ENCODE data around the gene FALEC.

Gene FALEC

DNA sequence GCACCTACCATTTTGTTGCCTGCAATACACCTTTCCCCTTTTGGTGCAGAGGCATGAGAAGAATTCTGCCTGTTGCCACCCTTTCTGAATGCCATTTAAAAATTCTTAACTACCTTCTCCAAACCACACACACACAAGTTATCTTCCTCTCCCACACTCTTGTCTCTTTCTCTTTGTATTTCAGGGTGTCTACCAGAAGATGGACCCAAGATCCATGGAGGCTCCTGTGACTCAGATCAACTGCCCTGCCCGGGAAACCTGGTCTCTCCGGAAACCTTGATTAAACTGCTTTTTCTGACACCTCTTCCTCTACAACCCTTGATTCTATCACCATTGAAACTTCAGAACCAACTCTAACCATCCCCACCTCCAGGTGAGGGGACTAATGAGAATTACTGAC, 30.7 kb upstream of the FALEC start:
- H3K9me3 ChIP-seq (ENCODE audit: insufficient read depth, low read depth, low read length), result no peaks in the 10 kb centered on the region
- H3K27me3 ChIP-seq (ENCODE audit: insufficient read depth, low read length), result peaks cover 1% of the 10 kb centered on the region
- H3K27ac ChIP-seq (ENCODE audit: low read length), result no peak overlapping the region
- no peaks in the 10 kb centered on the region for H3K4me1 ChIP-seq (ENCODE audit: insufficient read depth, low read length)
- no peak overlapping the region for H3K4me3 ChIP-seq (ENCODE audit: low read length)
- H3K36me3 ChIP-seq (ENCODE audit: insufficient read depth, low read depth, low read length), result peaks cover 13% of the 10 kb centered on the region; the same call in 1 of the 2 replicates
- no peak overlapping the region for H3K9ac ChIP-seq (ENCODE audit: low read depth, low read length)

DNA sequence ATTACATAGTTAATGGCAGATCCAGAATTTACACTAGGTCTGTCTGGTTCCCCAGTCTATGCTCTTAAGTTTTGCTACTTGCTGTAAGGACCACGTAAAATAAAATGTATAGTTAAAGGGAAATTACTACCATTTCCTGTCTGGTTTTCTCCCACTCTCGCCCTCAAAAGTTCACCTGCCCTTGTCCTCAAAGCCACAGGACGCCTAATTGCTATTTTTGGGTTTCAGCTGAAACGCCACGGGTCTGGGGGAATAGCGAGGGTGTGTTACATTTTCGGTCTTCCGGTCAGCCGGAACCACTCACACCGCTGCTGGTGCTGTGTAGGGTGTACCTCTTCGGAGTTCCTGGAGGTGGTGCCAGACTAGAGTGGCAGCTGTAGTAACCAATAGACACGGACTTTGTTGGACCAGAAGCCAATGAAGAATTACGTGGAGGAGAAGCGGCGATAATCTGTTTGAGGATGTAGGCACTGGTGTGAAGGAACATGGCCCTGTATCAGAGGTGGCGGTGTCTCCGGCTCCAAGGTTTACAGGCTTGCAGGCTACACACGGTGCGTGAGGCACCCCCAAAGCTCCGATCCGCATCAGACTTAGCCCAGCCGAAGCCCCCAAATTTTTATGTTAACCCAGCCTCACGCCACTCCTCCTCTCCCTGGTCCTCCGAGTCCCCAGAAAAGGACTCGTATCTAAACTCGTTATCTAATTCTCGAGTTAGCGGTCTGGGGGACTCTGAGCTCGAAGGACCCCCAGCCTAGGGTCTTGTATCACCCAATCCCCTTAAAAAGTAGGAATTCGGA, 28.4 kb upstream of the FALEC start, which contains the start of gene TARS2:
TSS of gene TARS2 (plus strand) at position 454 of the 797 bp plus-strand sequence. CDS start at position 486, 32 bp downstream.
- Histone ChIP-seq H3K36me3 (ENCODE audit: insufficient read depth, low read depth, low read length) (peaks cover 30% of the 10 kb centered on the region), H3K4me3 (ENCODE audit: low read length) (peak within 1 kb of the TSS; percentile 89), H3K9ac (ENCODE audit: low read depth, low read length) (peak within 1 kb of the TSS; percentile 94), H3K4me1 (ENCODE audit: insufficient read depth, low read length) (no peaks in the 10 kb centered on the region), H3K27me3 (ENCODE audit: insufficient read depth, low read length) (no peaks in the 10 kb centered on the region), H3K27ac (ENCODE audit: low read length) (peak within 1 kb of the TSS; percentile 59), H3K9me3 (ENCODE audit: insufficient read depth, low read depth, low read length) (no peaks in the 10 kb centered on the region)

- H3K36me3 ChIP-seq (ENCODE audit: insufficient read depth, low read depth, low read length), result peaks cover 36% of the 10 kb centered on the region
- no peaks in the 10 kb centered on the region for H3K27me3 ChIP-seq (ENCODE audit: insufficient read depth, low read length)
- peak overlapping the region; percentile 59 for H3K27ac ChIP-seq (ENCODE audit: low read length)
- H3K9ac ChIP-seq (ENCODE audit: low read depth, low read length), result peak overlapping the region; percentile 94
- no peaks in the 10 kb centered on the region for H3K4me1 ChIP-seq (ENCODE audit: insufficient read depth, low read length)
- H3K9me3 ChIP-seq (ENCODE audit: insufficient read depth, low read depth, low read length), result no peaks in the 10 kb centered on the region
- peak overlapping the region; percentile 89 for H3K4me3 ChIP-seq (ENCODE audit: low read length)
These were observed 27.8 kb upstream of the FALEC start for GRCh38 chr1:150487763-150488115.

- peaks cover 71% of the 10 kb centered on the region for H3K36me3 ChIP-seq (ENCODE audit: insufficient read depth, low read depth, low read length)
These were observed 22.4 kb upstream of the FALEC start for GRCh38 chr1:150493175-150493574.

GRCh38 chr1:150498342-150498741, 17.2 kb upstream of the FALEC start:
- H3K4me3 ChIP-seq (ENCODE audit: low read length), result no peak overlapping the region
- H3K9me3 ChIP-seq (ENCODE audit: insufficient read depth, low read depth, low read length), result no peaks in the 10 kb centered on the region
- H3K27ac ChIP-seq (ENCODE audit: low read length), result no peak overlapping the region
- H3K4me1 ChIP-seq (ENCODE audit: insufficient read depth, low read length), result no peaks in the 10 kb centered on the region
- peaks cover 53% of the 10 kb centered on the region for H3K36me3 ChIP-seq (ENCODE audit: insufficient read depth, low read depth, low read length)
- no peak overlapping the region for H3K9ac ChIP-seq (ENCODE audit: low read depth, low read length)
- H3K27me3 ChIP-seq (ENCODE audit: insufficient read depth, low read length), result no peaks in the 10 kb centered on the region

More at GRCh38 chr1:150493175-150493574, 22.4 kb upstream of the FALEC start:
- H3K4me3 ChIP-seq (ENCODE audit: low read length), result no peak overlapping the region
- H3K9ac ChIP-seq (ENCODE audit: low read depth, low read length), result no peak overlapping the region
- no peaks in the 10 kb centered on the region for H3K9me3 ChIP-seq (ENCODE audit: insufficient read depth, low read depth, low read length)
- no peaks in the 10 kb centered on the region for H3K27me3 ChIP-seq (ENCODE audit: insufficient read depth, low read length)
- no peak overlapping the region for H3K27ac ChIP-seq (ENCODE audit: low read length)
- no peaks in the 10 kb centered on the region for H3K4me1 ChIP-seq (ENCODE audit: insufficient read depth, low read length)

DNA sequence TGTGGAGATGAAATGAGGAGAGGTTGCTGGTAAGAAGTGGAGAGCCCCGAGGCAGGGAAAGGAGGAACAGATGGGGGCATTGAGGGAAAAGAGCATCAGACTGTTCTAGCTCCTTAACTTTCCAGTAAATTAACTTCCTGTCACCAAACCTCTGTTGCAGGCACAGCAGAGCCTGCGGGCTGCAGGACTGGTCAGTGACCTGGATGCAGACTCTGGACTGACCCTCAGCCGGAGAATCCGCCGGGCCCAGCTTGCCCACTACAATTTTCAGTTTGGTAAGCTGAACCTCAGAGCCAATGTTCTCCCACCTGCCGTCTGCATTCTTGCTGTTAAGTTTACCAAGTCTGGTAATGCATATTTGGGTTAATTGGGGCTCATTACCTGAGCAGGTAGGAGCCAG, 10.1 kb upstream of the FALEC start:
- H3K4me1 ChIP-seq (ENCODE audit: insufficient read depth, low read length), result no peaks in the 10 kb centered on the region; the same call in 1 of the 2 replicates
- H3K9me3 ChIP-seq (ENCODE audit: insufficient read depth, low read depth, low read length), result no peaks in the 10 kb centered on the region
- no peak overlapping the region for H3K4me3 ChIP-seq (ENCODE audit: low read length)
- H3K27ac ChIP-seq (ENCODE audit: low read length), result no peak overlapping the region
- peaks cover 48% of the 10 kb centered on the region for H3K36me3 ChIP-seq (ENCODE audit: insufficient read depth, low read depth, low read length)
- no peak overlapping the region for H3K9ac ChIP-seq (ENCODE audit: low read depth, low read length)
- H3K27me3 ChIP-seq (ENCODE audit: insufficient read depth, low read length), result no peaks in the 10 kb centered on the region

GRCh38 chr1:150507912-150508864, 7.4 kb upstream of the FALEC start, which contains the start of gene ECM1:
ECM1 (plus strand) TSS chr1:150508109; CDS start chr1:150508210, 101 bp downstream.
- peaks cover 39% of the 10 kb centered on the region for H3K36me3 ChIP-seq (ENCODE audit: insufficient read depth, low read depth, low read length)

DNA sequence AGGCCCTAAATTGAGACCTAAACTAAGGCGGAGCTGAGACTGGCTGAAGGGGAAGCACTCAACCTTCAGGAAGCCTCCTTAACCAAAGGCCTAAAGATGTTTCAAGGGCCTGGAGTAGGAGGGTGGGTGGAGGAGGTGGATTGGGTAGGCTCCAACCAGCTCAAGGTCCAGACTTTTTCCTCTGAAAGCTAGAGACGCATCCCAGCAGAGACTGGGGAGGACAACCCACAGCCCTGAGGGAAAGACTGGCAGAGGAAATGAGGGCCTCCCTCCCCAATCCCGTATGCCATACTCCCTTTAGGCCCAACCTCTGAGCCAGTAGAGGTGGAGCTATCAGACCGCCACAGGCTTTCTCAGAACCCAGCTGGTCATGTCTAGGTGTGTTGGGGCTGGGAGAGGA, 6.6 kb upstream of the FALEC start:
- no peaks in the 10 kb centered on the region for H3K9me3 ChIP-seq (ENCODE audit: insufficient read depth, low read depth, low read length)
- no peak overlapping the region for H3K27ac ChIP-seq (ENCODE audit: low read length)
- H3K9ac ChIP-seq (ENCODE audit: low read depth, low read length), result no peak overlapping the region; the same call in 1 of the 2 replicates
- H3K27me3 ChIP-seq (ENCODE audit: insufficient read depth, low read length), result no peaks in the 10 kb centered on the region
- H3K4me1 ChIP-seq (ENCODE audit: insufficient read depth, low read length), result no peaks in the 10 kb centered on the region; the same call in 1 of the 2 replicates
- H3K4me3 ChIP-seq (ENCODE audit: low read length), result no peak overlapping the region
- peaks cover 36% of the 10 kb centered on the region for H3K36me3 ChIP-seq (ENCODE audit: insufficient read depth, low read depth, low read length)

More at GRCh38 chr1:150507912-150508864, 7.4 kb upstream of the FALEC start, which contains the start of gene ECM1:
- Histone ChIP-seq H3K27me3 (ENCODE audit: insufficient read depth, low read length) (no peaks in the 10 kb centered on the region), H3K9me3 (ENCODE audit: insufficient read depth, low read depth, low read length) (no peaks in the 10 kb centered on the region), H3K27ac (ENCODE audit: low read length) (no peak within 1 kb of the TSS), H3K4me1 (ENCODE audit: insufficient read depth, low read length) (no peaks in the 10 kb centered on the region; the same call in 1 of the 2 replicates), H3K9ac (ENCODE audit: low read depth, low read length) (no peak within 1 kb of the TSS; the same call in 1 of the 2 replicates), H3K4me3 (ENCODE audit: low read length) (no peak within 1 kb of the TSS)

GRCh38 chr1:150511551-150511950, 4.0 kb upstream of the FALEC start:
- Histone ChIP-seq H3K4me3 (ENCODE audit: low read length) (no peak overlapping the region), H3K27me3 (ENCODE audit: insufficient read depth, low read length) (peaks cover 3% of the 10 kb centered on the region; the same call in 1 of the 2 replicates), H3K9ac (ENCODE audit: low read depth, low read length) (no peak overlapping the region), H3K27ac (ENCODE audit: low read length) (no peak overlapping the region), H3K4me1 (ENCODE audit: insufficient read depth, low read length) (peaks cover 3% of the 10 kb centered on the region), H3K36me3 (ENCODE audit: insufficient read depth, low read depth, low read length) (peaks cover 10% of the 10 kb centered on the region; the same call in 1 of the 2 replicates), H3K9me3 (ENCODE audit: insufficient read depth, low read depth, low read length) (no peaks in the 10 kb centered on the region)

GRCh38 chr1:150511985-150512660, 3.4 kb upstream of the FALEC start:
- no peak overlapping the region for H3K4me3 ChIP-seq (ENCODE audit: low read length)
- H3K27me3 ChIP-seq (ENCODE audit: insufficient read depth, low read length), result peaks cover 3% of the 10 kb centered on the region; the same call in 1 of the 2 replicates
- peaks cover 4% of the 10 kb centered on the region; the same call in 1 of the 2 replicates for H3K36me3 ChIP-seq (ENCODE audit: insufficient read depth, low read depth, low read length)
- H3K9me3 ChIP-seq (ENCODE audit: insufficient read depth, low read depth, low read length), result no peaks in the 10 kb centered on the region
- no peak overlapping the region for H3K27ac ChIP-seq (ENCODE audit: low read length)
- H3K9ac ChIP-seq (ENCODE audit: low read depth, low read length), result no peak overlapping the region
- H3K4me1 ChIP-seq (ENCODE audit: insufficient read depth, low read length), result peaks cover 5% of the 10 kb centered on the region

GRCh38 chr1:150512846-150513245, 2.7 kb upstream of the FALEC start:
- Histone ChIP-seq H3K27me3 (ENCODE audit: insufficient read depth, low read length) (peaks cover 3% of the 10 kb centered on the region; the same call in 1 of the 2 replicates), H3K9ac (ENCODE audit: low read depth, low read length) (no peak overlapping the region), H3K4me1 (ENCODE audit: insufficient read depth, low read length) (peaks cover 5% of the 10 kb centered on the region; the same call in 1 of the 2 replicates), H3K4me3 (ENCODE audit: low read length) (no peak overlapping the region), H3K27ac (ENCODE audit: low read length) (no peak overlapping the region), H3K36me3 (ENCODE audit: insufficient read depth, low read depth, low read length) (peaks cover under 1% of the 10 kb centered on the region; the same call in 1 of the 2 replicates), H3K9me3 (ENCODE audit: insufficient read depth, low read depth, low read length) (no peaks in the 10 kb centered on the region)

Measured in iPS-20b (cell line).